PFSK-1 (cell line): ENCODE measurements around the gene SPOCK3.

Experiments
- POLR2AphosphoS5 ChIP-seq: IDR thresholded peaks from 2 replicates; pipeline ENCODE4 v1.6.1; 2012; ENCODE audit warnings: low read depth, mild to moderate bottlenecking, control low read depth, low read length, moderate library complexity
- REST ChIP-seq, 2 experiments: IDR thresholded peaks; 2 replicates each; pipeline versions ENCODE4 v1.6.1 to v1.8.0; 2011 to 2012; ENCODE audit warnings: low read depth in 2 of 2, low read length in 2 of 2, control low read depth in 1 of 2, inconsistent platforms in 1 of 2, mild to moderate bottlenecking in 1 of 2, moderate library complexity in 1 of 2; ENCODE audit not compliant: insufficient read depth in 1 of 2
- SIN3A ChIP-seq: IDR thresholded peaks from 2 replicates; pipeline ENCODE4 v1.6.1; 2012; ENCODE audit warnings: mild to moderate bottlenecking, low read length, moderate library complexity, borderline replicate concordance; ENCODE audit not compliant: insufficient read depth
- TAF1 ChIP-seq: IDR thresholded peaks from 2 replicates; pipeline ENCODE4 v1.6.1; 2012; ENCODE audit warnings: low read length, control low read depth, borderline replicate concordance; ENCODE audit not compliant: insufficient read depth

DNA sequence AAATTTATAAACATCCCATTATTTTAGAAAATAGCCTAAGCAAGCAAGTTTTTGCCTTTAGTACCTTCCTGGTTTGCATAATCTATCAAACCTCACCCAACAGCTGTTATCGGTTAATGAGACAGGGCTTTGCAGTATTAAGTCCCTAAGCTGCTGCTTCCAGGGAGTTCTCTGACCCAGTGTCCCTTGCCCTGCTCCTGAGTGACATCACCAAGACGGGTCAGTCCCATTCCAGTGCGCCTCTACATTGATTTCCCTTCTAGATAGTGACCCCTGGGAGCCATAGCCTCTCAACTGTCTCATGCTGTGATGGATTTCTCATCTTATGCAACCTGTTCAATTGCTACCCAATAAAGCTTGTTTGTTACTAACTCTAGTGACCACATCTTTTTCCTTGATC is 410.4 kb downstream of the SPOCK3 start:
- TF ChIP-seq SIN3A (no peak), REST (IDR thresholded peaks at IDR 0.05; ENCODE audit: insufficient read depth in 1 of 2, low read depth in 2 of 2, low read length in 2 of 2) (no peak), TAF1 (no peak), POLR2AphosphoS5 (no peak)
